Glutamatergic neuron (in vitro differentiated cells): ENCODE measurements around the gene ANKRD9. TPM values are rescaled to one million over a fixed set of nuclear protein-coding genes. Genes with fewer than 3 reads are reported as not detected.

ENCODE experiments used
- DNase-seq: peaks from one replicate; pipeline ENCODE4 v3.0.0; 2022
- H3K27ac Mint-ChIP-seq: one replicate; pipeline ENCODE4 v1.8.0; 2020; ENCODE audit warnings: mild to moderate bottlenecking, mixed read lengths, inconsistent platforms; ENCODE audit not compliant: unreplicated experiment
- H3K27me3 Mint-ChIP-seq: one replicate; pipeline ENCODE4 v1.8.0; 2020; ENCODE audit warnings: mild to moderate bottlenecking, moderate library complexity, mixed read lengths, inconsistent platforms; ENCODE audit not compliant: unreplicated experiment
- H3K36me3 Mint-ChIP-seq: one replicate; pipeline ENCODE4 v1.8.0; 2020; ENCODE audit warnings: mild to moderate bottlenecking, mixed read lengths, inconsistent platforms; ENCODE audit not compliant: unreplicated experiment
- H3K4me1 Mint-ChIP-seq: one replicate; pipeline ENCODE4 v1.8.0; 2020; ENCODE audit warnings: mild to moderate bottlenecking, low read depth, mixed read lengths, inconsistent platforms; ENCODE audit not compliant: unreplicated experiment
- H3K4me3 Mint-ChIP-seq: one replicate; pipeline ENCODE4 v1.8.0; 2020; ENCODE audit warnings: mild to moderate bottlenecking, mixed read lengths, inconsistent platforms; ENCODE audit not compliant: unreplicated experiment
- H3K9me3 Mint-ChIP-seq: one replicate; pipeline ENCODE4 v1.8.0; 2020; ENCODE audit warnings: mild to moderate bottlenecking, moderate library complexity, mixed read lengths, inconsistent platforms; ENCODE audit not compliant: unreplicated experiment
- CTCF ChIP-seq: fragments of 200-600 bp; sonication (generic); IDR thresholded peaks from one replicate; pipeline ENCODE4 v1.5.0; 2021; ENCODE audit not compliant: partially characterized antibody, unreplicated experiment
- total RNA-seq: library from RNA; stranded (reverse); fragmentation: NEBNext Ultra II Directional; extraction: Animal tissue kit (Norgen Biotek cat#: 25700); gene quantifications from one replicate; pipeline ENCODE4 v1.2.1, GENCODE V29; 2021; ENCODE audit not compliant: unreplicated experiment

Gene ANKRD9
- total RNA-seq, 1 donor from 2014 or later: 3.5 TPM

DNA sequence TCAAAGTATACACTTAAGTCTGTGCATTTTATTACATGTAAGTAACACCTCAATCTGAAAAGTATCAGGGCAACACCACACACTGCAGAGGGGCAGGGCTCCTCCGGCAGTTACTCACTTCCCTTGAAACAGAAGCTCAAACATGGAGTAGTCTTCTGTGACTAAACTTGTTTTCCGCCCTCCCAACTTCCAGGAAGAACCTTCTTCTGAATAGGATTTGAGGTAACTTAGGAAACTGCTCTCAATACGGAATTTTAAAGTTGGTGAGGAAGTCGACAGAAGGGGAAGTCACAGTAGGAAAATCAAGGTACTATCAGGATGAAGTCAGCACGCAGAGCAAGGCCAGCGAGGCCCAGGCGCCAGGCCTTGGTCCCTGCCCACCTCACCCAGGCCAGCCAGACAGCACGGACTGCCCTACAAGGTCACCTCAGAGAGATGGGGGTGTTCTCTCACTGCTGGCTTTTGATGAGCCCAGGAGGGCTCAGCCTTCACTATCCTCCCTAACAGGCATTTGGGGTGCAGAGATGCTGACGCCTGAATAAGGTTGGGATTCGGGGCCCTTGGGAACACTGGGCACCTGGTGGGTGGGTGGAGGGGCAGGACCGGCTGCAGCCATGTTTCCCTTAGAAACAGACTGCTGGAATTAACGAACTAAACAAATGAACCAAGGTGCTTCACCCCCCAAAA lies 5.8 kb downstream of the ANKRD9 start:
- Mint-ChIP-seq H3K9me3 (peaks cover 2% of the 10 kb centered on the region), H3K27ac (no peak overlapping the region), H3K36me3 (peaks cover 4% of the 10 kb centered on the region), H3K4me1 (peaks cover 4% of the 10 kb centered on the region), H3K27me3 (peaks cover 7% of the 10 kb centered on the region), H3K4me3 (no peak overlapping the region)
- no peak for DNase-seq
- no peak for TF ChIP-seq CTCF

GRCh38 chr14:102502571-102502970 lies 7.0 kb downstream of the ANKRD9 start:
- no peak overlapping the region for H3K4me3 Mint-ChIP-seq
- H3K4me1 Mint-ChIP-seq: peaks cover 8% of the 10 kb centered on the region
- H3K36me3 Mint-ChIP-seq: peaks cover 5% of the 10 kb centered on the region
- no peak for TF ChIP-seq CTCF
- H3K27ac Mint-ChIP-seq: no peak overlapping the region
- H3K27me3 Mint-ChIP-seq: no peaks in the 10 kb centered on the region
- peaks cover 2% of the 10 kb centered on the region for H3K9me3 Mint-ChIP-seq
- no peak for DNase-seq

DNA sequence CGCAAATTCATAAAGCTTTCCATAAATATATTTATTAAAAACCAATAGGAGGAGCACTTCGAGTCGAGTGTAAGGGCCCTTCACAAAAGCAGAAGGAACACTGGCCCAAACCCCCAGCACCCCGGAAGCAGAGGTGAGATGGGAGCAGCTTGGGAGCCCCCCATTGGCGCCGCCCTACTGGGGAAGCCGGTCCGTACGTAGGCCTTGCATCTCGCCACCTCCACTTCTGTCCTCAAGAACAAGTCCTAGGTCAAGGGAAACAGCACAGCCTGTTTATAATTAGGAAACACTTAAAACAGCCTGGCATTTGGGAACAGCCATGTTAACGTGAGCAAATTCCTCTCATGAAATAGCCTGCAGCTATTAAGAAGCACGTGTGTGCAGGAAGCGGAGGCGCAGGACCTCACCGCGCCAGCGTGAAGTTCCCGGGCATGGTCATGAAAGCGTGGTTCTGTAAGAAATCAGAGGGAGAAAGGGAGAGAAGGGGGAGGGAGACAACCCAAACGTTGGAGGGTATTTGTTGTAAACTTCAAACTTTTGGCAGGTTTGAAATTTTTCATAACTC lies 7.7 kb downstream of the ANKRD9 start:
- Mint-ChIP-seq H3K27me3 (peaks cover under 1% of the 10 kb centered on the region), H3K9me3 (peaks cover 2% of the 10 kb centered on the region), H3K36me3 (peaks cover 5% of the 10 kb centered on the region), H3K4me3 (no peak overlapping the region), H3K4me1 (peaks cover 8% of the 10 kb centered on the region), H3K27ac (no peak overlapping the region)
- DNase-seq: no peak
- no peak for TF ChIP-seq CTCF

GRCh38 chr14:102500713-102501112 lies 8.9 kb downstream of the ANKRD9 start:
- H3K36me3 Mint-ChIP-seq: peaks cover 5% of the 10 kb centered on the region
- H3K4me3 Mint-ChIP-seq: no peak overlapping the region
- no peak overlapping the region for H3K27ac Mint-ChIP-seq
- no peak for TF ChIP-seq CTCF
- peaks cover 3% of the 10 kb centered on the region for H3K27me3 Mint-ChIP-seq
- peaks cover 2% of the 10 kb centered on the region for H3K9me3 Mint-ChIP-seq
- H3K4me1 Mint-ChIP-seq: peaks cover 8% of the 10 kb centered on the region
- DNase-seq: no peak

GRCh38 chr14:102500158-102500662 lies 9.4 kb downstream of the ANKRD9 start:
- Mint-ChIP-seq H3K9me3 (peaks cover 2% of the 10 kb centered on the region), H3K4me3 (no peak overlapping the region), H3K27me3 (peaks cover 3% of the 10 kb centered on the region), H3K27ac (no peak overlapping the region), H3K4me1 (peaks cover 8% of the 10 kb centered on the region), H3K36me3 (peaks cover 5% of the 10 kb centered on the region)
- DNase-seq: no peak
- TF ChIP-seq CTCF: no peak
